Activated CD8-positive, alpha-beta memory T cell treated with anti-CD3 and anti-CD28 coated beads, Interleukin-2, amount 50 U/mL, for 4 hours (primary cell): Measurements from ENCODE around the gene UBE3B.
A peak's percentile ranks its signal among the peaks of the same experiment; 100 is the strongest.

ENCODE experiments used
- DNase-seq: peaks from one replicate; pipeline ENCODE4 v3.0.0-alpha.2; 2020

UBE3B gene

DNA sequence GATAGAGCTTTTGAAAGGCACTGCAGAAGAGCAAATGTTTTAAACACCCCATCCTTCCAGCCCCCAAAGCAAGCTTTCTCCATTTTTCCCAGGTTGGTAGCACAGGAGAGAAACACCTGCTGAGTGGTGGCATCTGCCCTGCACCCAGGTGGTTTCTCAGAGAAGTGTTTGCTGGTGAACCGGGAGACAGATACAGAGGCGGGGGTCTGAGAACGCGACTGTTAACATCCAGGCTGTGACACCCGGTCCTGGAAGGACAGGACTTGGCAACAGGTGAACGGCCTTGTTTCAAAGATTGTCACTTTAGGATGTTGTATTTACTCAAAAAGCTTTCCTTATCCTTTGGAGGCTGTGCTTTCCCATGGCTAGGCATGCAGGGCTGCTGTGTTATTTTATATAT, 77.3 kb downstream of the UBE3B start:
- no peak for DNase-seq

DNA sequence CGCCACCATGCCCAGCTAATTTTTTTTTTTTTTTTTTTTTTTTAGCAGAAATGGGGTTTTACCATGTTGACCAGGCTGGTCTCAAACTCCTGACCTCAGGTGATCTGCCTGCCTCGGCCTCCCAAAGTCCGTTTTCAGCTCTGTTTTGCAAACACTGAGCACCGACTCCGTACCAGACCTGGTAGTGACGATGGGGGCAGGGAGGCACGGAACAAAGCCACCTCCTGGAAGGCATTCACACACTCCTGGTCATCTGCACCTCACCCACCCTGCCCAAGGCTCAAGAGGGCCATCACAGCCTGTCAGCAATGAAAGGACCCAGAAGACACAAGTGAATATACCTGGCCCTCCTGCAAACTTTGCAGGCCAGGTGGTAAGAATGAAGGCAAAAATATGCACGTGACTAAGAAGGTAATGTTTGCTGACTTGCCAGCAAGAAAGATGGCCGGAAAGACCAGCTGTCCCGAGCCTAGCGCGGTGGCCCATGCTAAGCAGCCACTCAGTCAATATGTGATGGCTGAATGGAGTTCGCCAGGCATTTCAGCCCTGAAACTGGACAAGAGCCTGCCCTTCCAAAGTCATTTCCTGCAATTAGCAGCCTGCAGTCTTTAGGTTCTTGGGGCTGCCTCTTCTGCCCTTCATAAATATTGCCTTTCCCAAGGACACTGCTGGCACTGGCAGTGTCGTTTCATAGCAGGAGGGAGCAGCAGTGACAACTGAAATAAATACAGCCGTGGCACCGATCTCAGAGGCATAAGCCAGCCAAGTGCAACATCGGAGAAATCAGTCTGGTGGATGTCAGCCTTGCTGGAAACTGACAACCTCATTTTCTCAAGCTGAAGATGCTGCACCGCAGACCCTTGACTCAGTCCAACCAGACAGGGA, 78.2 kb downstream of the UBE3B start:
- DNase-seq, result no peak

DNA sequence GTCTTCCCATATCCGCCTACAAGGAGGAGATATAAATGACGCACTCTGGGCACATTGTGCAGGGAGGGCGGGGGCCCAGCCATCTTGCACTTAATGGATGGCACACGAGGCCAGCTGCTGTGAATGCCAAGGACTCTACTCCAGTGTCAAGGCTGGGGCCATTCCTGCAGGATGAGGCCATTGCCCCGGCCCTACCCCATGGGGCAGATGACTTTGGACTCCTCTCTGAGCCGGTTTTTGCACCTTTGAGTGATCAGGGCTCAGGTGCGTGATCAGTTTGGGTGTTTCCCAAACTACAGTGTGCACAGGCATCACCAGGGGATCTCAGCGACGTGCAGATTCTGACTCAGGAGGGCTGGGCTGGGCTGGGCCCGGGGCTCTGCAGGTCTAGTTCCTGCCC, 79.8 kb downstream of the UBE3B start:
- no peak for DNase-seq

DNA sequence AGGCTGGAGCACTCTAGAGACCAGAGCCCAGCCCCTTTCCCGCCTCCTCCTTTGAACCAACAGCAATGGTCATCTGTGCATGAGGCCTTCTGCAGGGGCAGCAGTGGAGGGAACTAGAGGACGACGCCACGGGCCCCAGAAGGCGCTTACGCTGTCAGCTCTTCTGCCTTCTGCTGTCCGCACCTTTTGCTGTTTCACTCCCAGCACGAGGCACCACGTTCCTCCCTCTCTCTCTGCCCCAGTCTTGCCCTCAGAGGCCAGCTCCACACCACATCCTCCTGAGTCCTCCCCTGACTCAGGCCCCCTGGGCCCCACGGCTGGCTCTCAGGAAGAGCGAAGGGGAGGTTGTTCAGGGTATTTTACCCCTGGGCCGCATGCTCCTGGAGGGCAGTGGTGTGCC, 80.4 kb downstream of the UBE3B start:
- no peak for DNase-seq

DNA sequence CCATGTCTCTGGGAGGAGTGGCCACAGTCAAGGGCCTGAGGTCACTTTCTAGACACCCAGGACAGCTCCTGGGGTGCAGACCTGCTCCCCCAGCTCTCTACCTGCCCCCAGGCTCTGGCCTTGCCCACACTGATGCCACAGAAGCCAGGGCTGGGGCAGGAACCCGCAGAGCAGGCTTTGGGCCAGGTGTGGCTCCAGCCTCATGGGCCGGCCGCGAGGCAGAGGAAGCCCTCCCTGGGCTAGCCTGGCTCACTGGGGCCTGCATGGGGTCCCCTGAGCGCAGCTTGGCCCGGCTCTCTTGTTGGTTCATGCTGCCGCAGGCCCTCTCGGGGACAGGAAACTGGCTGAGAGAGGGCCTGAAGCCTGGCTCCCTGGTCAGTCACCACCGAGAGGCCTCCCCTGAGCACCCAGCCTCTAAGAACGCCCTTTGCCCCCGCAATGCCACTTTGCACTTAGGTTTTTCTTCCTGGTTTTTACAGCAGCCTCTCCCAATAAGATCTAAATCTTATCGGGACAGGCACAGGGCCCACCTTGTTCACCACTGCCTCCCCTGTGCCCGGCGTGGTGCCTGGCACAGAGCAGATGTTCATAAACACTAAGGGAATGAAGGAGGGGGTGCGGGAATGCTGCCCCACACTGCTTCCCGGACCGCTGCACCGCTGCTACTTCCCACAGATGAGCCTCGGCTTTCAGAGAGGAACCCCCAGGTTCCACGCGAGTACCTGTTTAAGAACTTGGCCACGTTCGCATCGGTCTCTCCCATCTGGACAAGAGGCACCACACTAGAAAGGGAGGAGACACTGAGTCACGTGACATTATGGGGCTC, 81.2 kb downstream of the UBE3B start:
- no peak for DNase-seq

DNA sequence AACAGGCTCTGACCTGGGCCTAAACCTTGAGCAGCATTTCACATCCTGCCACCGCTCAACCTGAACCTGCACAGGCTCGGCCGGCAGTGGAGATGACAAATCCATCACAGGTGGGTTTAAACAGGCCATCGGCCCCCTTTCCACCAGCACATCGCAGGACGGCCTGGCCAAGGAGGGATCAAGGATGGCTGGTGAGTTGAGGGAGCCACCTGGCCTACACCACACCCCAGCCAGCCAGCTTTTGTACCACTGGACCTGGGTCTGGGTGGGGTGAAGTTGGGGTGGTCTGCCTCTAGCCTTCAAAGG, 81.7 kb downstream of the UBE3B start:
- no peak for DNase-seq

DNA sequence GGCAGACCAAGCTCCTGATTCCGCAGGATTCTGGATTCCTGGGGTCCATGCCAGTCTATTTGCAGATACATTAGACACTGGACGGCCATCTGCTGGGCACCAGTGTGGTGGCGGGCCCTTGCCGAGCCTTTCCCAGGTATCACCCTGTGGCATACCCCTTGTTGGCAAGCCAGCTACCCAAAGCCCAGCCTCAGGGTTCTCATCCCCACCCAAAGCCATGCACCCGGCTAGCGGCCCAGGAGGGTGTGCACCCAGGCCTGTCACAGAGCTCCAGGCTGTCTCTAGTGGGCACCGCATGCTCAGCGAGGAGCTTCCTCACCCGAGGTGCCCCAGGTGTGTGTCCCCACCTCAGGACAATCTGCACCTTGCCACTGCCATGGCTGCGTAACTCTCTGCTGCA, 82.2 kb downstream of the UBE3B start:
- DNase-seq, result no peak

DNA sequence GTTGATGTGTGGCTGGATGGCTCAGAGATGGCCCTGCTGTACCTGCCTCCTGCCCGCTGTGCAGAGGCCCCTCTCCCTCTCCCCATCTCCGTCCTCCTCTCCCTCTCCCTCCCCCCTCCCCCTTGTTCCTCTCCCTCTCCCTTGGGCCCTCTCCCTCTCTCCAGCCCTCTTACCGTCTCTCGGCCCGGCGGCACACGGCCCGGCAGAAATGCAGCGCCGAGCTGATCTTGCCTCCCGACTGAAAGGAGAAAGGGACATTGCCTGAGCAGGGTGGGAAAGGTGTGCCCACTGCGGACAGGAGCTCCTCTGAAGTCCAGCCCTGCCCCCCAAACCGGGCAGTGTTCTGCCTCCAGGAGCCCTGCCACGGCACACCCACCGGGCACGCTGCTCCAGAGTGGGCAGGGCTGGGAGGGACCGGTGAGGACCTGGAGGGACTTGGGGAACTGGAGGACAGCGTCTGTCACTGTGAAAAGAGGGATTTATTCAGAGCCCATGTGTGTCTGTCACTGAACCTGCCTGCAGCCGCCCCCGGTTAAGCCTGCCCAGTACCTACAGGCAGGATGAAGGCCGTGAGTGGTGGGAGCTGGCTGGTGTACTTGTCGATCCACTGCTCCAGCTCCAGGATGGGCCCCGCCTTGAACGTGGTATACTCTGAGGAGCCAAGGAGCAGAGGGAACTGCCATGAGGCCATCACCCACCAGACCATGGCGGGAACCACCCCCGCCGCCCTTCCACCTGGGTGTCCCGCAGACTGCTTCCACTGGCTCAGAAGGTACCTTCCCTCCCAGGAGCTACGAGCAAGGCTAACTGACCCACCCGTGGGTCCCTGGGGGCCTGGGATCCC, 83.7 kb downstream of the UBE3B start:
- DNase-seq, result no peak

DNA sequence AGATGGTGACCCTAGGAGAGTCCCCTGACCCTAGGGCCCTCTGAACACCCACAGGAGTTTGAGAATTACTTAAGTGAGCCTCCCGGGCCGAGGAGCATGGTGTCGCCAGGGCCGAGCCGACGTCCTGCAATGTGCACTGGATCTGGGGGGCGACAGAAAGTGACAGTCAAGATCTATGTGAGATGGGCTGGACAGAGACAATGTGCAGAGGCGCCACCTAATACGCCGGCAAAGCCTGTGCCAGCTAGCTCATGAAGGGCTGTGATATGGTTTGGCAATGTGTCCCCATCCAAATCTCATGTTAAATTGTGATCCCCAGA, 84.2 kb downstream of the UBE3B start:
- DNase-seq, result no peak

DNA sequence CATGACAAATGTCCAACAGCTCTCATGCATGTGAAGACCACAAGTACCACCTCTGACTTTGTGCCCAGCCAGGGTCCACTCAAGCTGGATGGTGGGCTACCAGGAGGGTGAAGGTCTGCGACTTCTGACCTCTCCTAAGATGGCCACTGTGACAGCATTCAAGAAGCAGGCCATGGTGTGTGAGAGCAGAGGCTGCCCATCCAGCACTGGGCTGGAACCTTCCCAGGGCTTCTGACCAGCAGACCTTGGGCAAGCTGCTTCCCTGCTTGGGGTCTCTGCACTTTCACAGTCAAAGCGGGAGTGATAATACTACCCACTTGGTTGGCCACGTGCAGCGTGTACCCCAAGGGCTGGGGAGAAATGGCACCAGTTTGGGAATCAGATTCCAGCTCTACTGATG, 85.4 kb downstream of the UBE3B start:
- DNase-seq, result no peak

DNA sequence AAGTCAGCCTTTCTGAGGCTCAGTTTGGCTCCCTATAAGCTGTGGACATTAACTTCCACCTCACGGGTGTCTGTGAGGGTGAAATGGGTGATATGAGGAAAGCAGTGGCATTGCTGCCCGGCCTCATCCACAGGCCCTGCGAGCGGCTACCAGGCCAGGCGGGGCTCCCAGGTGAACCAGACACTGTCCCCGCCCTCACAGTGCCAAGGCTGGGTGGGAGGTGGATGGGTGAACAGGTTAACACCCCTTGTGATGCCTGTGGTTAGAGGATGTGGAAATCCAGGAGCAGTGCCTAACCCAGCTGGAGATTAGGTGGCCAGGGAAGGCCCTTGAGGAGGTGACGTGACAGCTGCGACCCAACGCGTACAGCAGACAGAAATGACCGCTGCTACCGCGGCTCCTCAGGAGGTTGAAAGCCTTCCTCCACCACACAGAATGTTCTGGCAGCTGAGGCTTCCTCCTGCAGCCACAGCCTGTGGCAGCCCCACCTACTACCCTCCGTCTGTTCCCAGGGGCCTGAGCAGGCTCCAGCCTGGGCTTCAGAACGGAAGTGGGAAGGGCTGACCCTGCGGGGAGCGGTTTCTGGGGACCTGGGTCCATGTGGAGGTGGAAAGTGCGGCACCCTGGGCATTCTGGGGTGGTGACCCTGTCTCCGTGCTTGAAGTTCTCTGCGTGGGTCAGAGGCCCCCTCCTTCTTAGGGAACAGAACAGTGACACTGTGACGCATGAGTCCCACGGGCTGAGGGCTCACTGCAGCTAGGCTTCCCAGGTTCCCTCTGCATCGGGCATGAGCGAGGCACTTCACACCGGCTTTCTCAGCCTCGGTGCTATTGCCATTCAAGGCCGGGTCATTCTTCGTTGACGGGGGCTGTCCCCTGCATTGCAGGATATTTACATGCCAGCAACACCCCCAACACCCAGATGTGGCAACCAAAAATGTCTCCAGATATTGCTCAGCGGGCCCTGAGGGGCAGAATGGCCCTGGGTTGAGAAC, 86.2 kb downstream of the UBE3B start:
- no peak for DNase-seq

DNA sequence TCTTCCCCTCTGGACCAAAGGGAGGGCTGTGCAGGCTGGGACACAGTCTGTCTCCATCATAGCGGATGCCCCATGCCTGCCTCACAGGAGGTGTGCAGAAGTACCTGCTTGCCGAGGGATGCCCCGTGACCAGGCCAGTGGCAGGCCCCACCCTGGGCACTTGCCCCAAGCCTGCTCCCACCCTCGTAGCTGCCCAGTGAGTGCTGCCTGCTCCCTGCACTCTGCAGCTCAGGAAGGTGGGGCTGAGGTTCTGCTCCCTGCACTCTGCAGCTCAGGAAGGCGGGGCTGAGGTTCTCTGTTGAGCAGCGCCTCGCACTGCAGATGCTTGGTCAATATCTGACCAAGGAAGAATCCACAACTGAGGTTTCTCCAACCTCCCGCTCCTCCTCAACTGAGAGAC, 89.0 kb downstream of the UBE3B start:
- DNase-seq, result no peak

DNA sequence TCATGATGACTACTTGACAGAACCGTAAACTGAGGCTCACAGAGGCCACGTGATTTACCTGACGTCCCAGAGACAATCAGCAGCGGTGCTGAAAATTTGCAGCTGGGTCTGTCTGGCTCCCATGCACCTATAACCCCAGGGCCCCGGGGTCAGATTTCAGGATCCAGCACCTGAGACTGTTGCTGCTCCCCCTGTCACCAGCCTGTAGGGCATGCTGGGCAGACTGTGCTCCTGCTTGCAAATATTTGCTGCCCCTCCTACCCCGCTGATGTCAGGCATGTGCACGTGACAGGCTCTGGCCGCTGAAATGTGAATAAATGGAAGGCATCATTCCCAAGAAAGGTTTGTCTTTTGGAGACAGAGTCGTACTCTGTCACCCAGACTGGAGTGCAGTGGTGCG, 89.9 kb downstream of the UBE3B start:
- no peak for DNase-seq

DNA sequence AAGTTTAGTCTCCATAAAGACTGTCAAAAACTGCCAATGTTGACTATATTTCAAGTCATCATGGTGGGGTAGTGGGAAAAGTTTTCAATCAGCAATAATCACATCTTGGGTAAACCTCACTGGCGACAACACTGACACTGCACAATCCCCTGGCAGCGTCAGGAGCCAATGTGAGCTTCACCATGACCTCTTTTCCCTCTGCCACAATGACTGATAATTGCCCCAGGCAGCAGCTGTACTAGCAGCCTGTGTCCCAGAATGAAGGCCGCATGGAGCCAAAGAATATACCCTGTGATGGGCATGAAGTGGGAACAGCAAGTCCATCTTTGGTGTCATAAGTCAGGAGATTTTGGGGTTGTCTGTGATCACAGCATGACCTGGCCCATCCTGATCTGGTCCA, 90.5 kb downstream of the UBE3B start:
- no peak for DNase-seq

DNA sequence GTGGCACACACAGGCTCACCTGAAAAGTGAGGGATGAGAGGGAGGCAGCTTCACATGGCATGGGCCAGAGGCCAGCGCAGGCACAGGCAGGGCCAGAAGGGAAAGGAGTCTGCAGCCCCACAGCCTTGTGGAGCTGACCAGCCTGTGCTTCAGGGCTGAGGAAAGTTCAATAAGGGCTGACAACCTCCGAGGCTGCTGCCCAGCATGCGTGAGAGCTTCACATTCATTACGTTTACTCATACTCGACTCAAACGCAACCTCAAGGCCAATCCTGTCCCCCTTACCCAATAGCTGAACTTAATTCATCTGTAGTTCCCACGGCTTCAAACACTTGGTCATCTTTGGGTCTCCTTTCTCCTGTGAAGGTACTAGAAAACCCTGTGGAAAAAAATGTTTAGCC, 91.1 kb downstream of the UBE3B start:
- no peak for DNase-seq

DNA sequence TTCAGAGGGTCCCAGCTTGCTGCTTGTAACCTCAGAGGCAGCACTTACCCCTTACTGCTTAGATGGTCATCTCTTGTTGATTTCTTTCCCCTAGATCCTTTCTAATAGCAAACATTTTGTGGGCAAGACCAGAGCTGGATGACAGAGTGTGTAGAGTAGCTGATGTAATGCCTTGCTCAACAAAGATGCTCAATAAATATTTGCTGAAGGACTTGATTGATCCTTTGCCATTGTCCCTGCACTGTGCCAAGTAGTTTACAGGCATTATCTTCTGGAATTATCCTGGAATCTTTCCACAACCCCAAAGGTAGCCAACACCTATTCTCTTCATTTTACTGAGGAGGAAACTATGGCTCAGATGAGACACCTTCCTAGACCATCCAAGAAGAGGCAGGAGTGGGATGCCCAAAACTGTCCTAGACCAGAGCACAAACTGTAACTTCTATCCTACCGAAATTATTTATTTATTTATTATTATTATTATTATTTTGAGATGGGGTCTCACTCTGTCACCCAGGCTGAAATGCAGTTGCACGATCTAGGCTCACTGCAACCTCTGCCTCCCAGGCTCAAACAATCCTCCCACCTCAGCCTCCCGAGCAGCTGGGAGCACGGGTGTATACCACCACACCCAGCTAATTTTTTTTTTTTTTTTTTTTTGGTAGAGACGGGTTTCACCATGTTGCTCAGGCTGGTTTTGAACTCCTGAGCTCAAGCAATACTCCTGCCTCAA, 94.5 kb downstream of the UBE3B start:
- DNase-seq, result no peak

DNA sequence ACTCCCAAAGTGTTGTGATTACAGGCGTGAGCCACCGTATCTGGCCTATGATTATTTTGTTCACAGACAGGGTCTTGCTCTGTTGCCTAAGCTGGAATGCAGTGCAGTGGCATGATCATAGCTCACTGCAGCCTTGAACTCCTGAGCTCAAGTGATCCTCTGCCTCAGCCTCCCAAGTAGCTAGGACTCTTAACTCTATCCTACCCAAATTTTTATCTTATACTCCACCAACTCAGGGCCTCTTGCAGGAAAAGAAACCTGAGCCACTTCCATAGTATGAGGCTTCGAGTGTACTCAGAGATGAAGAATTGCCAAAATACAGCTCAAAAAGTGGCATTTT, 95.0 kb downstream of the UBE3B start:
- no peak for DNase-seq

DNA sequence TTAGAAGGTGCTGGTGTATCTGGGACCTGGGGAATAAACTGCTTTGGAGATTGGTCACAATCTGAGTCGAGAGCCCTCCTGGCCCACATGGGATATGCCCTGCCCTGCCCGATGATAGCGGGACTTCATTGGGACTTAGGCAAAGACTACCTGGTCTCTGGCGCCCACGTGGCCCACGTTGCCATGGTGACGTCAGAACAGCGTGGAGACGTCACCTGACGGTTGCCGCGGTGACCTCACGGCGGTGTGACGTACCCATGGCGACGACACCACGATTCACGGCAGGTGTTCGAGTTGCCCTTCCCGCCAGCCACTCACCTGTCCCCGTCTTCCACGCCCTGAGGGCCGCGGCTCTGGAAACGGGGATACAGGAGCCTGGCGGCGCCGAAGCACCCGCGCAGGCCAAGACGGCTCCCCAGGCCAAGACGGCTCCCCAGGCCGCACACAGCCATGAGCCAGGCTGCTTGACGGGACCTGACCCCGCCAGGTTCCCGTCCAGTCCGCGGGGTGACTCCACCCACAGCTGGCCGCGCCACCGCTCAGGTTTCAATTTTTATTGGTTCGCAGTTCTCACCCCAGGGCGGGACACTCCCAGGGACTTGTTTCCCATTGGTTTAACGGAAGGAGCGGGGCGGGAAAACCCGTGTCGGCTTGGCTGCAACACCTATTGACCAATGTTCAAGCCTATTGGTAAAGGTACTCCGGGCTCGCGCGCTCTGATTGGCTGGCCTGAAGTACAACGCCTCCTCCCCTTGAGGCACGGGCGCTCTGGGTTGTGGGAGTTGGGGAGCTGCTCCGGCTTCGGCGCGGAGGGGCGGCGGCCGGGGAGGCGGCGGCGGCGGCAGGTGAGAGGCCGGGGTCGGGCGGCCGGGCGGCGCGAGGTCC, 95.8 kb downstream of the UBE3B start, which contains the start of the genes MMAB and MVK:
TSS of gene MMAB (minus strand) at position 476 of the 885 bp plus-strand sequence. CDS start at position 452, 24 bp downstream.
TSS of gene MVK (plus strand) at position 766 of the 885 bp plus-strand sequence. CDS start 1,029 bp downstream, outside the sequence.
- DNase-seq, result peak; percentile 97

DNA sequence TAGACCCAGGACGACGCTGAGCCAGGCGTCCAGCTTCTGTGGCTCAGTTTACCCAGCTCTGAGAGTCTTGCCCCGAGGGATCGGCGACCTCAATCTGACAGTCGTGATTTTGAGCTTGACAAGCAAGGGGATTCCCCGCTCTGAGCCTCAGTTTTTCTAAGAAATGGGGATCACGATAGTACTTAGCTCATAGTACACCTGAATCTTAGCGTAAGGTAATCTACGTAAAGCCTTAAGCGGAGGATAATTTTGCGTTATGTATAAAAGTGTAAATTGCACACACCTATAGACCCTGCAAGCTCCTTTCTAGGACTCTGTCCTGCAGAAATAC, 96.4 kb downstream of the UBE3B start:
- no peak for DNase-seq

DNA sequence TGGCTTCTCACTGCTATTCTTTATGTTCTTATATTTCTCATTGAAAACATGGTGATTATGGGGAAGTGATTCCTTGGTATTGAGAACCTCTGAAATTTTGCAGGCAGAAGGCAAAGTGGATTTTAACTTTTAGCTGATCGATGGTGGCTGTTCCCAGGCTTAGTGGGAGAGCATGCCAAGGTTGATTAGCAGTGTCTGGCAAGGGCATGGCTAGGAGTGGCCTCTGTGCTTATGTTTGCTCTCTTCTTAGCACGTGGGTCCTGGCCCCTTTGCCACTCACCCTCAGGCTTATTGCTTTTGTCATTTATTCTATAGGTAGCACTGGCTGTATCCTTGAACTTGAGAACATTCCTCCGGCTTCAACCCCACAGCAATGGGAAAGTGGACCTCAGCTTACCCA, 98.2 kb downstream of the UBE3B start:
- no peak for DNase-seq

DNA sequence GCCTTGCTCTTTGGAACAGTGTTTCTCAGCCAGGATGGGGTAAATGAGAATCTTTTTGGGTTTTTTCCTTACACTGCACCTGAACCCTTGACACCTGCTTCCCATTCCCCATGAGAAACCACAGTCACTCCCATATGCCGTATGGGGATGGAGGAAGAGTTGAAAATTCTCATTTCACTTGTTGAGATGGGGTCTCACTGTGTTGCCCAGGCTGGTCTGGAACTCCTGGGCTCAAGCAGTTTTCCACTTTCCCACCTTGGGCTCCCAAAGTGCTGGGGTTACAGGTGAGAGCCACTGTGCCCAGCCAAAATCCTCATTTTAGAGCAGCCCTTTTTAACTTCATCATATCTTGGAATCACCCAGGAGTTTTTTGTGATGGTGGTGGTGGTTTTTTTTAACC, 99.9 kb downstream of the UBE3B start:
- no peak for DNase-seq
